ENCODE results near the gene BCAT1. TPM values are rescaled to one million over a fixed set of nuclear protein-coding genes. Genes with fewer than 3 reads are reported as not detected.

BCAT1 gene
- total and polyA plus RNA-seq, 2 donors (not counting 1 experiment from before 2014, with no cell fraction given): 0.33 to 9.6 TPM

DNA sequence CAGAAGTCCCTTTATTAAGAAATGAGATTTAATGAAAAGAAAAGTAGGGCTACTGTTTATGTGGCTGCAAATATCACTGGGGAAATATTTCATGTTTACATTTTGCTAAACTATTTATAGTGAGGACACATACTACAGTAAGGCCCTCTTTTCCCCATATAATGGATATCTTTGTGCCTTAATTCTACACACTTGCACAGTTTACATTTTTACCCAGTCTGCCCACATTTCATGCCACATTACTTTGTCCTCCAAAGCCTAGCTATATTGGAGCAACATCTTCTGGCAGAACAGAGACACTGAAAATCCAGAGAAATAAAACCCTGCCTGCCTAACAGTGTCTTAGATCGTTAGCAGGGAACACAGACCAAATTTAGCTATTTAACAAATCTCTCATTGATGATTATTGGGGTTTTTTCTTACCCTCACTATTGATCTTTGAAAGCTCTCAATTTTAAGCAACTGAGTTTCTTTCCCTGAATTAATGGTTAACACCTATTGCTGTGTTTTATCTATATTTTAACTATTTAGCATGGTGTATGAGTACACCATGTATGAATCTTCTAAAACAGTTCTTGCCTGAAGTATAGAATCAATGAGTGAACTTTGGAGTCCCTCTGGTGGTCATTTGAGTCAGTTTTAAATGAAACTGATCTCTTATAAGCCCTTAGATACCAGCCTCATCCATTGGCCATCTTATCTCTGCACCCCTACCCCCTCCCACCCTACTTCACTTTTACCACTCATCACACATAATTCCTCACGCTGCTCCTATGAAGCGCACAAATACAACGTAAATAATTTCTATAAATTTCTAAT lies 170.2 kb downstream of the BCAT1 start:
- WGBS (ENCODE audit: insufficient coverage): no CpG with 5 or more reads among the region's 4 CpGs
- H3K27ac ChIP-seq (ENCODE audit: low read length in 2 of 2): no peak overlapping the region
- Mint-ChIP-seq H3K9me3 (ENCODE audit: insufficient read depth) (peaks cover 2% of the 10 kb centered on the region), H3K4me1 (no peaks in the 10 kb centered on the region), H3K4me3 (no peak overlapping the region), H3K27ac (no peak overlapping the region), H3K27me3 (peaks cover 4% of the 10 kb centered on the region)
- ATAC-seq (ENCODE audit: low read depth): peak; percentile 67
- no peaks in the 10 kb centered on the region for H3K4me1 ChIP-seq (ENCODE audit: control insufficient read depth in 2 of 2, insufficient read depth in 2 of 2, low read length in 2 of 2)
- H3K36me3 ChIP-seq (replicated peaks in 1 of 2; ENCODE audit: control extremely low read depth in 1 of 2, control insufficient read depth in 1 of 2, extremely low read depth in 1 of 2, insufficient read depth in 2 of 2, low read length in 1 of 2): no peaks in the 10 kb centered on the region
- intact Hi-C loops (cut with micrococcal nuclease): loop anchor here (1.0 to 10.0 kb wide), 4 partner anchors 418 to 1921 kb away; no protein-coding TSS in a partner anchor
- POLR2A ChIA-PET: no interaction called here
- DNase-seq: peak; percentile 61
- peaks cover 0 to 2% (median 0%) of the 10 kb centered on the region in 3 donors for H3K9me3 ChIP-seq (ENCODE audit: control extremely low read depth in 1 of 3, control insufficient read depth in 2 of 3, insufficient read depth in 1 of 3, low read length in 2 of 3)
- H3K27me3 ChIP-seq (replicated peaks in 1 of 4; ENCODE audit: control extremely low read depth in 1 of 4, control insufficient read depth in 3 of 4, insufficient read depth in 4 of 4, low read length in 3 of 4): no peaks in the 10 kb centered on the region
- CTCF ChIA-PET: interaction anchor here (0.7 to 4.6 kb wide), 23 partner anchors 10 to 1574 kb away, joined by 3 to 51 read pairs (median 3); no protein-coding TSS in a partner anchor
- no peaks in the 10 kb centered on the region for H3K79me2 ChIP-seq (ENCODE audit: control insufficient read depth, insufficient read depth, low read length)
- no peaks in the 10 kb centered on the region for H4K20me1 ChIP-seq (ENCODE audit: control insufficient read depth, insufficient read depth, low read length, poor library complexity, severe bottlenecking)
- no peak overlapping the region for H2AFZ ChIP-seq (ENCODE audit: insufficient read depth, low read depth, low read length, poor library complexity, severe bottlenecking)
- H3K4me3 ChIP-seq (ENCODE audit: control extremely low read depth in 1 of 5, extremely low read depth in 1 of 5, insufficient read depth in 1 of 5, low read depth in 2 of 5, low read length in 4 of 5): no peak overlapping the region
- no peak overlapping the region for H3K4me2 ChIP-seq (replicated peaks; ENCODE audit: low read depth, low read length, poor library complexity, severe bottlenecking)
- H3K9ac ChIP-seq (ENCODE audit: low read length): no peak overlapping the region
- TF ChIP-seq EZH2 (IDR thresholded peaks at IDR 0.05; ENCODE audit: borderline replicate concordance, insufficient read depth, low read depth, low read length, poor library complexity, severe bottlenecking): no peak
- TF ChIP-seq, protein P1, sequence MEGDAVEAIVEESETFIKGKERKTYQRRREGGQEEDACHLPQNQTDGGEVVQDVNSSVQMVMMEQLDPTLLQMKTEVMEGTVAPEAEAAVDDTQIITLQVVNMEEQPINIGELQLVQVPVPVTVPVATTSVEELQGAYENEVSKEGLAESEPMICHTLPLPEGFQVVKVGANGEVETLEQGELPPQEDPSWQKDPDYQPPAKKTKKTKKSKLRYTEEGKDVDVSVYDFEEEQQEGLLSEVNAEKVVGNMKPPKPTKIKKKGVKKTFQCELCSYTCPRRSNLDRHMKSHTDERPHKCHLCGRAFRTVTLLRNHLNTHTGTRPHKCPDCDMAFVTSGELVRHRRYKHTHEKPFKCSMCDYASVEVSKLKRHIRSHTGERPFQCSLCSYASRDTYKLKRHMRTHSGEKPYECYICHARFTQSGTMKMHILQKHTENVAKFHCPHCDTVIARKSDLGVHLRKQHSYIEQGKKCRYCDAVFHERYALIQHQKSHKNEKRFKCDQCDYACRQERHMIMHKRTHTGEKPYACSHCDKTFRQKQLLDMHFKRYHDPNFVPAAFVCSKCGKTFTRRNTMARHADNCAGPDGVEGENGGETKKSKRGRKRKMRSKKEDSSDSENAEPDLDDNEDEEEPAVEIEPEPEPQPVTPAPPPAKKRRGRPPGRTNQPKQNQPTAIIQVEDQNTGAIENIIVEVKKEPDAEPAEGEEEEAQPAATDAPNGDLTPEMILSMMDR (IDR thresholded peaks at IDR 0.05): peak; percentile 70

DNA sequence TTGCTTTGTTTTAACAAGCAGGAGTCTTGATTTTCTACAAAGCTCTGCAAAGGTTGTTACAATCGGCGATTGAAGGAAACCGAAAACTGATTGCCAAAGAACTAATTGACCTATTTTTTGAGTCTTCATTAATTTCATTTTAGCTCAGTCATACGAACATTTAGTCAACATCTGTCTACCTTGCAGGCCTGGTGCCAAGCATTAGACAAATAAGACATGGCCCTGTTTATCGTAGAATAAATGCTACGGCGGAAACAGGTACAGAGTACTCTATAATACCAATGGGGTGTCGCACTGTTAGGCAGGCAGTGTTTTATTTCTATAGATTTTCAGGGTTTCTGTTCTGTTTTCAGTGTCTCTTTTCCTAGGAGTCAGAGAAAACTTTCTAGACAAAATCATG lies 171.5 kb downstream of the BCAT1 start:
- DNase-seq (no peak), ATAC-seq (ENCODE audit: low read depth) (no peak)
- H3K9me3 ChIP-seq (ENCODE audit: control extremely low read depth in 1 of 3, control insufficient read depth in 2 of 3, insufficient read depth in 1 of 3, low read length in 2 of 3): peaks cover 0 to 2% (median 0%) of the 10 kb centered on the region in 3 donors
- CTCF ChIA-PET: interaction anchor here (0.6 to 4.6 kb wide), 11 partner anchors 9 to 1573 kb away, joined by 3 to 51 read pairs (median 6); no protein-coding TSS in a partner anchor
- H3K4me1 ChIP-seq (ENCODE audit: control insufficient read depth in 2 of 2, insufficient read depth in 2 of 2, low read length in 2 of 2): no peaks in the 10 kb centered on the region
- H3K27ac ChIP-seq (ENCODE audit: low read length in 2 of 2): no peak overlapping the region
- Mint-ChIP-seq H3K4me3 (no peak overlapping the region), H3K4me1 (no peaks in the 10 kb centered on the region), H3K27ac (no peak overlapping the region), H3K27me3 (peaks cover 4% of the 10 kb centered on the region), H3K9me3 (ENCODE audit: insufficient read depth) (peaks cover 2% of the 10 kb centered on the region)
- intact Hi-C loops (cut with micrococcal nuclease): loop anchor here (5.0 to 10.0 kb wide), 2 partner anchors 503 to 1920 kb away; no protein-coding TSS in a partner anchor
- TF ChIP-seq, protein P1 (IDR thresholded peaks at IDR 0.05): no peak
- 100% methylated on average over 4 of the region's 8 CpGs for WGBS (ENCODE audit: insufficient coverage)
- H4K20me1 ChIP-seq (ENCODE audit: control insufficient read depth, insufficient read depth, low read length, poor library complexity, severe bottlenecking): no peaks in the 10 kb centered on the region
- H2AFZ ChIP-seq (ENCODE audit: insufficient read depth, low read depth, low read length, poor library complexity, severe bottlenecking): no peak overlapping the region
- POLR2A ChIA-PET: no interaction called here
- H3K4me3 ChIP-seq (ENCODE audit: control extremely low read depth in 1 of 5, extremely low read depth in 1 of 5, insufficient read depth in 1 of 5, low read depth in 2 of 5, low read length in 4 of 5): no peak overlapping the region
- H3K9ac ChIP-seq (ENCODE audit: low read length): no peak overlapping the region
- no peaks in the 10 kb centered on the region for H3K27me3 ChIP-seq (replicated peaks in 1 of 4; ENCODE audit: control extremely low read depth in 1 of 4, control insufficient read depth in 3 of 4, insufficient read depth in 4 of 4, low read length in 3 of 4)
- H3K79me2 ChIP-seq (ENCODE audit: control insufficient read depth, insufficient read depth, low read length): no peaks in the 10 kb centered on the region
- H3K36me3 ChIP-seq (replicated peaks in 1 of 2; ENCODE audit: control extremely low read depth in 1 of 2, control insufficient read depth in 1 of 2, extremely low read depth in 1 of 2, insufficient read depth in 2 of 2, low read length in 1 of 2): no peaks in the 10 kb centered on the region
- H3K4me2 ChIP-seq (replicated peaks; ENCODE audit: low read depth, low read length, poor library complexity, severe bottlenecking): no peak overlapping the region

Data from B cell (primary cell).